ENCODE measurements around the gene FBH1. TPM values are rescaled to one million over a fixed set of nuclear protein-coding genes. Genes with fewer than 3 reads are reported as not detected.
"Not testable (repeated sequence)": the region's sequence is repeated elsewhere in the genome, so short reads cannot be mapped to it uniquely, and the experiment has no call there.

FBH1 gene
- total RNA-seq, 6 experiments from 2014 or later, result 60.1 to 69.8 (median 64.2) TPM

DNA sequence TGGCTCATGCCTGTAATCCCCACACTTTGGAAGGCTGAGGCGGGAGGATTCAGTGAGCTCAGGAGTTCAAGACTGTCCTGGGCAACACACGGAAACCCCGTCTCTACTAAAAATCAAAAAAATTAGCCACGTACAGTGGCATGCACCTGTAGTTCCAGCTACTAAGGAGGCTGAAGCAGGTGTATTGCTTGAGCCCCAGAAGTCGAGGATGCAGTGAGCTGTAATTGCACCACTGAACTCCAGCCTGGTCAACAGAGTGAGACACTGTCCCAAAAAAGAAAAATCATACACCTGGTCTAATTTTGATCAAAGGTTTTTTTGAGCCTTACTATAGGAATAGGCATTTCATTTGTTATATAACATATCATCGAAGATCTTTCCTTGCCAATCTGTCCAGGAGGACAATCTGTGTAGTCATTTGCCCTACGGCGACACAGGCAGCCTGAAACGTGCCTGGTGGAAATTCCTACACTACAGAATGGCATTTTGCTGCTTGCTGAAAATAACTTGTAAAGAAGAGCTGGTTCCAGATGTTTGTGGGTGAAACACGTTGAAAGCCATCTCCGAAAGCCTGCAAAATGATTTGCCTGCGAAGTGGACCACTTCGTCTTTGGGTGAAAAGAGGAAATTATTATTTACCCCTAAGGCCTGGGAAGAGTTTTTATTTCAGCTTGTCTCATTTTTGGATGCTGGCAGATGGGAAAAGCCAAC, 45.5 kb upstream of the FBH1 start:
- H3K27ac Mint-ChIP-seq, result peak overlapping the region; percentile 79
- H3K36me3 Mint-ChIP-seq (ENCODE audit: low read depth), result no peaks in the 10 kb centered on the region
- no peaks in the 10 kb centered on the region for H3K9me3 Mint-ChIP-seq
- DNase-seq, result peak; percentile 73
- H3K4me1 Mint-ChIP-seq (ENCODE audit: low read depth), result peaks cover 23% of the 10 kb centered on the region
- peak overlapping the region; percentile 85 for H3K4me3 Mint-ChIP-seq
- TF ChIP-seq, protein P1, sequence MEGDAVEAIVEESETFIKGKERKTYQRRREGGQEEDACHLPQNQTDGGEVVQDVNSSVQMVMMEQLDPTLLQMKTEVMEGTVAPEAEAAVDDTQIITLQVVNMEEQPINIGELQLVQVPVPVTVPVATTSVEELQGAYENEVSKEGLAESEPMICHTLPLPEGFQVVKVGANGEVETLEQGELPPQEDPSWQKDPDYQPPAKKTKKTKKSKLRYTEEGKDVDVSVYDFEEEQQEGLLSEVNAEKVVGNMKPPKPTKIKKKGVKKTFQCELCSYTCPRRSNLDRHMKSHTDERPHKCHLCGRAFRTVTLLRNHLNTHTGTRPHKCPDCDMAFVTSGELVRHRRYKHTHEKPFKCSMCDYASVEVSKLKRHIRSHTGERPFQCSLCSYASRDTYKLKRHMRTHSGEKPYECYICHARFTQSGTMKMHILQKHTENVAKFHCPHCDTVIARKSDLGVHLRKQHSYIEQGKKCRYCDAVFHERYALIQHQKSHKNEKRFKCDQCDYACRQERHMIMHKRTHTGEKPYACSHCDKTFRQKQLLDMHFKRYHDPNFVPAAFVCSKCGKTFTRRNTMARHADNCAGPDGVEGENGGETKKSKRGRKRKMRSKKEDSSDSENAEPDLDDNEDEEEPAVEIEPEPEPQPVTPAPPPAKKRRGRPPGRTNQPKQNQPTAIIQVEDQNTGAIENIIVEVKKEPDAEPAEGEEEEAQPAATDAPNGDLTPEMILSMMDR (IDR thresholded peaks at IDR 0.05), result no peak
- peaks cover 2% of the 10 kb centered on the region for H3K27me3 Mint-ChIP-seq (ENCODE audit: insufficient read depth)

GRCh38 chr10:5846667-5847066, 43.4 kb upstream of the FBH1 start:
- peaks cover 23% of the 10 kb centered on the region for H3K4me1 Mint-ChIP-seq (ENCODE audit: low read depth)
- H3K36me3 Mint-ChIP-seq (ENCODE audit: low read depth); H3K9me3 Mint-ChIP-seq; DNase-seq; H3K27me3 Mint-ChIP-seq (ENCODE audit: insufficient read depth); H3K27ac Mint-ChIP-seq: not testable (repeated sequence)
- peak overlapping the region; percentile 66; the same call in 1 of the 2 replicates for H3K4me3 Mint-ChIP-seq

DNA sequence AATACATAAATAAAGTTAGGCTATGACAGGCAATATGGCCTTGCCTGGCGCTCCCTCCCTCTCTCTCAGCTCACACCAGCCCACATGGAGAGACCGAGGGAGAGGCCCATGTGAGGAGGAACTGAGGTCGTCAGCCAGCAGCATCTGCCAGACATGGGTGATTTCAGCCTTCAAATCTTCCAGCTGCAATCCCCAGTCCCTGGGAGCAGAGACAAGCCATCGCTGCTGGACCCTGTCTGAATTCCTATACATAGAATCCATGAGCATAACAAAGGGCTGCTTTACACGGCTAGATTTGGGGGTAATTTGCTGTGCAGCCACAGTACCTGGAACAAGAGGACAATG, 35.9 kb upstream of the FBH1 start:
- H3K36me3 Mint-ChIP-seq (ENCODE audit: low read depth), result no peaks in the 10 kb centered on the region
- DNase-seq, result no peak
- TF ChIP-seq, protein P1 (IDR thresholded peaks at IDR 0.05), result no peak
- no peak overlapping the region for H3K4me3 Mint-ChIP-seq
- no peaks in the 10 kb centered on the region for H3K4me1 Mint-ChIP-seq (ENCODE audit: low read depth)
- peaks cover 6% of the 10 kb centered on the region for H3K27me3 Mint-ChIP-seq (ENCODE audit: insufficient read depth)
- H3K27ac Mint-ChIP-seq, result no peak overlapping the region
- H3K9me3 Mint-ChIP-seq, result no peaks in the 10 kb centered on the region

GRCh38 chr10:5855979-5856700, 33.9 kb upstream of the FBH1 start:
- DNase-seq, result no peak
- Mint-ChIP-seq H3K4me1 (ENCODE audit: low read depth) (peaks cover 12% of the 10 kb centered on the region), H3K27ac (no peak overlapping the region), H3K27me3 (ENCODE audit: insufficient read depth) (peaks cover 4% of the 10 kb centered on the region), H3K9me3 (no peaks in the 10 kb centered on the region), H3K4me3 (no peak overlapping the region), H3K36me3 (ENCODE audit: low read depth) (no peaks in the 10 kb centered on the region)
- TF ChIP-seq, protein P1 (IDR thresholded peaks at IDR 0.05), result no peak

GRCh38 chr10:5856701-5857004, 33.4 kb upstream of the FBH1 start:
- H3K4me3 Mint-ChIP-seq, result no peak overlapping the region
- no peak overlapping the region for H3K27ac Mint-ChIP-seq
- no peaks in the 10 kb centered on the region for H3K36me3 Mint-ChIP-seq (ENCODE audit: low read depth)
- peaks cover 17% of the 10 kb centered on the region for H3K4me1 Mint-ChIP-seq (ENCODE audit: low read depth)
- peaks cover 8% of the 10 kb centered on the region for H3K27me3 Mint-ChIP-seq (ENCODE audit: insufficient read depth)
- DNase-seq, result no peak
- no peaks in the 10 kb centered on the region for H3K9me3 Mint-ChIP-seq
- TF ChIP-seq, protein P1 (IDR thresholded peaks at IDR 0.05), result no peak

- DNase-seq, result no peak
- Mint-ChIP-seq H3K27ac (no peak overlapping the region), H3K9me3 (no peaks in the 10 kb centered on the region; the same call in 1 of the 2 replicates), H3K36me3 (ENCODE audit: low read depth) (0 out of 2 replicates have a peak, but pooled peaks cover 7% of the 10 kb centered on the region), H3K4me3 (no peak overlapping the region), H3K27me3 (ENCODE audit: insufficient read depth) (peaks cover 8% of the 10 kb centered on the region), H3K4me1 (ENCODE audit: low read depth) (peaks cover 27% of the 10 kb centered on the region)
- TF ChIP-seq, protein P1 (IDR thresholded peaks at IDR 0.05), result no peak
Observed at GRCh38 chr10:5858811-5859210, 31.2 kb upstream of the FBH1 start.

Measured in HFFc6 (cell line).